Neural cell (in vitro differentiated cells): ENCODE data around the gene PHYH. TPM values are rescaled to one million over a fixed set of nuclear protein-coding genes. Genes with fewer than 3 reads are reported as not detected.

ENCODE experiments used
- H2AFZ ChIP-seq: fragments of 200-600, 300-800 bp; sonication (generic), shearing (Covaris generic); 2 replicates; pipeline ENCODE4 v1.6.0; 2014; ENCODE audit warnings: low read depth, mild to moderate bottlenecking, antibody characterized with exemption, low read length, moderate library complexity
- H3F3A ChIP-seq: fragments of 200-600 bp; shearing (Covaris generic); 2 replicates; pipeline ENCODE4 v1.6.1; 2016; ENCODE audit warnings: mild to moderate bottlenecking, moderate library complexity, mixed read lengths, antibody characterized with exemption, low read length; ENCODE audit not compliant: insufficient read depth, poor library complexity, severe bottlenecking
- H3K27ac ChIP-seq: fragments of 200-600, 300-800 bp; sonication (generic), shearing (Covaris generic); 2 replicates; pipeline ENCODE4 v1.5.1; 2014; ENCODE audit warnings: mild to moderate bottlenecking, low read length, moderate library complexity
- H3K27me3 ChIP-seq: fragments of 300-800, 200-600 bp; sonication (generic), shearing (Covaris generic); 2 replicates; pipeline ENCODE4 v1.6.0; 2014; ENCODE audit warnings: mild to moderate bottlenecking, low read depth, low read length, moderate library complexity; ENCODE audit not compliant: insufficient read depth
- H3K36me3 ChIP-seq: fragments of 300-800, 200-600 bp; sonication (generic), shearing (Covaris generic); 2 replicates; pipeline ENCODE4 v1.5.1; 2014; ENCODE audit warnings: mild to moderate bottlenecking, antibody characterized with exemption, low read length, moderate library complexity; ENCODE audit not compliant: insufficient read depth
- H3K4me2 ChIP-seq: fragments of 300-800, 200-600 bp; sonication (generic), shearing (Covaris generic); 2 replicates; pipeline ENCODE4 v1.6.0; 2014; ENCODE audit warnings: mild to moderate bottlenecking, low read length
- H3K4me3 ChIP-seq: fragments of 300-800, 200-600 bp; sonication (generic), shearing (Covaris generic); 2 replicates; pipeline ENCODE4 v1.5.1; 2014; ENCODE audit warnings: mild to moderate bottlenecking, low read length, moderate library complexity
- H3K79me2 ChIP-seq: fragments of 200-600 bp; shearing (Covaris generic); replicated peaks from 2 replicates; pipeline ENCODE4 v1.6.0; 2014; ENCODE audit warnings: mild to moderate bottlenecking, low read length, moderate library complexity; ENCODE audit not compliant: insufficient read depth
- H3K9ac ChIP-seq: fragments of 300-800, 200-600 bp; sonication (generic), shearing (Covaris generic); 2 replicates; pipeline ENCODE4 v1.6.1; 2016; ENCODE audit warnings: mild to moderate bottlenecking, low read length, mixed read lengths
- H3K9me2 ChIP-seq: fragments of 200-600 bp; shearing (Covaris generic); 2 replicates; pipeline ENCODE4 v1.6.1; 2016; ENCODE audit warnings: mild to moderate bottlenecking, low read length, mixed read lengths; ENCODE audit not compliant: insufficient read depth
- H3K9me3 ChIP-seq: fragments of 200-600, 300-800 bp; sonication (generic), shearing (Covaris generic); 2 replicates; pipeline ENCODE4 v1.6.1; 2016; ENCODE audit warnings: mild to moderate bottlenecking, mixed run types, low read length, moderate library complexity, mixed read lengths
- H4K20me1 ChIP-seq: fragments of 200-600 bp; shearing (Covaris generic); 2 replicates; pipeline ENCODE4 v1.6.1; 2016; ENCODE audit warnings: mild to moderate bottlenecking, mixed run types; ENCODE audit not compliant: insufficient read depth
- CTCF ChIP-seq: fragments of 450-650 bp; IDR thresholded peaks from 2 replicates; pipeline ENCODE4 v1.5.1; 2014; ENCODE audit warnings: antibody characterized with exemption, mild to moderate bottlenecking, moderate library complexity; ENCODE audit not compliant: poor library complexity, severe bottlenecking
- EP300 ChIP-seq: fragments of 450-650 bp; conservative IDR thresholded peaks from 2 replicates; pipeline ENCODE4 v1.6.1; 2014; ENCODE audit warnings: antibody characterized with exemption, mild to moderate bottlenecking, moderate library complexity; ENCODE audit not compliant: poor library complexity, severe bottlenecking
- EZH2 ChIP-seq: fragments of 200-600, 300-800 bp; shearing (Covaris generic), sonication (generic); IDR thresholded peaks from 2 replicates; pipeline ENCODE4 v1.6.1; 2014; ENCODE audit warnings: antibody characterized with exemption, low read length, borderline replicate concordance, mild to moderate bottlenecking; ENCODE audit not compliant: insufficient read depth, poor library complexity, severe bottlenecking
- MXI1 ChIP-seq: fragments of 450-650 bp; conservative IDR thresholded peaks from 2 replicates; pipeline ENCODE4 v1.6.1; 2014; ENCODE audit warnings: antibody characterized with exemption, mild to moderate bottlenecking; ENCODE audit not compliant: poor library complexity, severe bottlenecking
- POLR2AphosphoS5 ChIP-seq: IDR thresholded peaks from 2 replicates; pipeline ENCODE4 v1.6.1; 2012
- RAD21 ChIP-seq: fragments of 450-650 bp; conservative IDR thresholded peaks from 2 replicates; pipeline ENCODE4 v1.6.1; 2014; ENCODE audit warnings: antibody characterized with exemption, mild to moderate bottlenecking, moderate library complexity
- SMC3 ChIP-seq: fragments of 450-650 bp; conservative IDR thresholded peaks from 2 replicates; pipeline ENCODE4 v1.6.1; 2014; ENCODE audit warnings: antibody characterized with exemption, mild to moderate bottlenecking, moderate library complexity; ENCODE audit not compliant: poor library complexity
- TAF1 ChIP-seq: IDR thresholded peaks from 2 replicates; pipeline ENCODE4 v1.6.1; 2012; ENCODE audit warnings: low read depth
- polyA plus RNA-seq: library from polyadenylated mRNA; depleted of rRNA; stranded (reverse); fragments of >200 nt; gene quantifications from 2 replicates; pipeline ENCODE4 v1.2.3, GENCODE V29; 2014
- TF ChIP-seq, protein P1 (sequence below): IDR thresholded peaks from 2 replicates; pipeline ENCODE4 v1.6.1; 2012; ENCODE audit warnings: borderline replicate concordance

The PHYH gene
- polyA plus RNA-seq, 1 donor from 2014 or later = 7.7 TPM

DNA sequence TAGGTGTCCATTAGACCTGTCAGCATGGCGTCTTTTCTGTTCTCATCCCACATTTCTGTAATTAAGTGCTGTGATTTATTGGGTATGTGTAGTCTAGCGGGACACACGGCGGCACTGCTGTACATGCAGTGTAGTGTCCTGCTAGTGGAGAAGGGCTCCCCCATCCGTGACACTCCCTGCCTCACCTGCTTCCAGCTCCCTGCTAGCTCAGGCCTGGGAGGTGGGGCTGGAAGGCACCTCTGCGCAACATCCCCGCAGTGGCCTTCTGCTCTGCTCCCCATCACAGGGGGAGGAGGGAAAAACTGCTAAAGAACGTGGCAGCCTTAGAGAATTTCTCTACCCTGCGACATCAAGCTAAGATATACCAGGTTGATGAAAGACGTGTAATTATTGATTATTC is 28.7 kb upstream of the PHYH start:
- H3K27ac ChIP-seq = no peak overlapping the region

DNA sequence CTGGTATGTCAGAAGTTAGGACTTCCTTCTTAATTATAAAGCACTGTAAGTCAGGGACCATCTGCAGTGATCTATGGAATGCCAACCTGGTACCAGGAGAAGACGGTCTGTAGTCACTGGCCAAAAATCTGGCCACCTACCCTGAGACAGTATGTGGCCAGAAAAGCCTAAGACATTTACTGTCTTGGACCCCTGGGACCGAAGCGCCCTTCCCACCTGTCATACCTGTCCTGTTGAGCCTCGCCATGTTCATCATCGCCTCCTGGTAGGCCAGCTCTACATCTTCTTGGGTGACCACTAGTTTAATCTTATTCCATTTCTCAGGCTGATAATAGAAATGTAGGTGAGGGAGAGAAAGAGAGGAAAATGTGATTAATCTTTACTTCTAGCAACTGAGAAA is 28.3 kb upstream of the PHYH start:
- Histone ChIP-seq H3K4me3 (no peak overlapping the region), H3K9me3 (no peaks in the 10 kb centered on the region), H4K20me1 (no peaks in the 10 kb centered on the region), H3K36me3 (no peaks in the 10 kb centered on the region), H3K79me2 (no peaks in the 10 kb centered on the region), H3K9me2 (no peaks in the 10 kb centered on the region), H3K27me3 (no peaks in the 10 kb centered on the region), H3K9ac (no peak overlapping the region), H3K4me2 (no peak overlapping the region), H2AFZ (no peak overlapping the region), H3K27ac (no peak overlapping the region), H3F3A (no peaks in the 10 kb centered on the region)
- TF ChIP-seq SMC3 (no peak), MXI1 (no peak), CTCF (no peak), EP300 (no peak), RAD21 (no peak), TAF1 (no peak)
- TF ChIP-seq, protein P1, sequence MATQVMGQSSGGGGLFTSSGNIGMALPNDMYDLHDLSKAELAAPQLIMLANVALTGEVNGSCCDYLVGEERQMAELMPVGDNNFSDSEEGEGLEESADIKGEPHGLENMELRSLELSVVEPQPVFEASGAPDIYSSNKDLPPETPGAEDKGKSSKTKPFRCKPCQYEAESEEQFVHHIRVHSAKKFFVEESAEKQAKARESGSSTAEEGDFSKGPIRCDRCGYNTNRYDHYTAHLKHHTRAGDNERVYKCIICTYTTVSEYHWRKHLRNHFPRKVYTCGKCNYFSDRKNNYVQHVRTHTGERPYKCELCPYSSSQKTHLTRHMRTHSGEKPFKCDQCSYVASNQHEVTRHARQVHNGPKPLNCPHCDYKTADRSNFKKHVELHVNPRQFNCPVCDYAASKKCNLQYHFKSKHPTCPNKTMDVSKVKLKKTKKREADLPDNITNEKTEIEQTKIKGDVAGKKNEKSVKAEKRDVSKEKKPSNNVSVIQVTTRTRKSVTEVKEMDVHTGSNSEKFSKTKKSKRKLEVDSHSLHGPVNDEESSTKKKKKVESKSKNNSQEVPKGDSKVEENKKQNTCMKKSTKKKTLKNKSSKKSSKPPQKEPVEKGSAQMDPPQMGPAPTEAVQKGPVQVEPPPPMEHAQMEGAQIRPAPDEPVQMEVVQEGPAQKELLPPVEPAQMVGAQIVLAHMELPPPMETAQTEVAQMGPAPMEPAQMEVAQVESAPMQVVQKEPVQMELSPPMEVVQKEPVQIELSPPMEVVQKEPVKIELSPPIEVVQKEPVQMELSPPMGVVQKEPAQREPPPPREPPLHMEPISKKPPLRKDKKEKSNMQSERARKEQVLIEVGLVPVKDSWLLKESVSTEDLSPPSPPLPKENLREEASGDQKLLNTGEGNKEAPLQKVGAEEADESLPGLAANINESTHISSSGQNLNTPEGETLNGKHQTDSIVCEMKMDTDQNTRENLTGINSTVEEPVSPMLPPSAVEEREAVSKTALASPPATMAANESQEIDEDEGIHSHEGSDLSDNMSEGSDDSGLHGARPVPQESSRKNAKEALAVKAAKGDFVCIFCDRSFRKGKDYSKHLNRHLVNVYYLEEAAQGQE = no peak

More for the DNA sequence above, 28.7 kb upstream of the PHYH start:
- Histone ChIP-seq H2AFZ (no peak overlapping the region), H3K36me3 (no peaks in the 10 kb centered on the region), H3K4me2 (no peak overlapping the region), H3K79me2 (no peaks in the 10 kb centered on the region), H3F3A (no peaks in the 10 kb centered on the region), H3K27me3 (no peaks in the 10 kb centered on the region), H3K4me3 (no peak overlapping the region), H4K20me1 (no peaks in the 10 kb centered on the region), H3K9ac (no peak overlapping the region), H3K9me3 (no peaks in the 10 kb centered on the region), H3K9me2 (no peaks in the 10 kb centered on the region)
- TF ChIP-seq POLR2AphosphoS5 (no peak), CTCF (no peak), EP300 (no peak), MXI1 (no peak), TAF1 (no peak), EZH2 (no peak), SMC3 (no peak), RAD21 (no peak)
- TF ChIP-seq, protein P1 = no peak
